ENCODE data around the gene TXNRD2. TPM values are rescaled to one million over a fixed set of nuclear protein-coding genes. Genes with fewer than 3 reads are reported as not detected.
"Not testable (repeated sequence)": the region's sequence is repeated elsewhere in the genome, so short reads cannot be mapped to it uniquely, and the experiment has no call there.

TXNRD2 gene
- total and polyA plus RNA-seq, 8 donors = 6.4 to 69.5 (median 42.3) TPM

- DNase-seq = no peak
- Histone ChIP-seq H3K4me3 (no peak overlapping the region), H3K27me3 (no peaks in the 10 kb centered on the region), H3K36me3 (no peaks in the 10 kb centered on the region), H3K27ac (no peak overlapping the region), H3K9me3 (no peaks in the 10 kb centered on the region), H3K4me1 (peaks cover 0 to under 1% (median under 1%) of the 10 kb centered on the region in 4 donors)
- TF ChIP-seq CTCF (IDR thresholded peaks at IDR 0.05) (no peak), EP300 (IDR thresholded peaks at IDR 0.05) (no peak), POLR2A (IDR thresholded peaks at IDR 0.05) (no peak), POLR2AphosphoS5 (IDR thresholded peaks at IDR 0.05) (no peak)
- WGBS, 5 donors = 85 to 97% (median 94%) methylated on average over 6 of the region's 6 CpGs
- intact Hi-C loops (cut with DNase I; ENCODE audit: low total_unique reads) = no loop called here
Observed at GRCh38 chr22:19837915-19838314, 103.7 kb downstream of the TXNRD2 start.

GRCh38 chr22:19836512-19836911, 105.1 kb downstream of the TXNRD2 start:
- no peaks in the 10 kb centered on the region for H3K4me1 ChIP-seq
- no peak overlapping the region for H3K27ac ChIP-seq
- H3K4me3 ChIP-seq = no peak overlapping the region
- no peak for TF ChIP-seq CTCF (IDR thresholded peaks at IDR 0.05)
- no peak for TF ChIP-seq EP300 (IDR thresholded peaks at IDR 0.05)
- TF ChIP-seq POLR2AphosphoS5 (IDR thresholded peaks at IDR 0.05) = no peak
- no peak for TF ChIP-seq POLR2A (IDR thresholded peaks at IDR 0.05)
- H3K36me3 ChIP-seq = no peaks in the 10 kb centered on the region
- intact Hi-C loops (cut with DNase I; ENCODE audit: low total_unique reads) = no loop called here
- no peaks in the 10 kb centered on the region for H3K9me3 ChIP-seq
- no peaks in the 10 kb centered on the region for H3K27me3 ChIP-seq
- no peak for DNase-seq

- no peak for DNase-seq
- no peak overlapping the region for H3K4me3 ChIP-seq
- H3K27ac ChIP-seq = no peak overlapping the region
- no peaks in the 10 kb centered on the region for H3K4me1 ChIP-seq
- no peaks in the 10 kb centered on the region for H3K36me3 ChIP-seq
- H3K9me3 ChIP-seq = no peaks in the 10 kb centered on the region
- no peak for TF ChIP-seq POLR2A (IDR thresholded peaks at IDR 0.05)
- TF ChIP-seq CTCF (IDR thresholded peaks at IDR 0.05) = no peak
- TF ChIP-seq EP300 (IDR thresholded peaks at IDR 0.05) = no peak
- no peak for TF ChIP-seq POLR2AphosphoS5 (IDR thresholded peaks at IDR 0.05)
- intact Hi-C loops (cut with DNase I; ENCODE audit: low total_unique reads) = no loop called here
- H3K27me3 ChIP-seq = no peaks in the 10 kb centered on the region
Observed at GRCh38 chr22:19834599-19834998, 107.0 kb downstream of the TXNRD2 start.

GRCh38 chr22:19833327-19833726, 108.3 kb downstream of the TXNRD2 start:
- H3K27ac ChIP-seq; H3K36me3 ChIP-seq; H3K9me3 ChIP-seq; H3K4me1 ChIP-seq; H3K4me3 ChIP-seq; intact Hi-C loops (cut with DNase I; ENCODE audit: low total_unique reads); H3K27me3 ChIP-seq: not testable (repeated sequence)
- 87 to 97% (median 90%) methylated on average over 9 of the region's 9 CpGs for WGBS, 5 donors
- DNase-seq = peak in 1 of 2 donors; percentile 10

- 77 to 87% (median 84%) methylated on average over 7 of the region's 7 CpGs for WGBS, 5 donors
- no peak for TF ChIP-seq POLR2A (IDR thresholded peaks at IDR 0.05)
- no peak for TF ChIP-seq POLR2AphosphoS5 (IDR thresholded peaks at IDR 0.05)
- no peak for TF ChIP-seq EP300 (IDR thresholded peaks at IDR 0.05)
- no peak for TF ChIP-seq CTCF (IDR thresholded peaks at IDR 0.05)
- H3K4me3 ChIP-seq = no peak overlapping the region
- intact Hi-C loops (cut with DNase I; ENCODE audit: low total_unique reads) = no loop called here
- no peak overlapping the region for H3K27ac ChIP-seq
- H3K36me3 ChIP-seq = no peaks in the 10 kb centered on the region
- no peaks in the 10 kb centered on the region for H3K27me3 ChIP-seq
- no peaks in the 10 kb centered on the region for H3K4me1 ChIP-seq
- peak in 1 of 2 donors; percentile 9 for DNase-seq
- no peaks in the 10 kb centered on the region for H3K9me3 ChIP-seq
Observed at GRCh38 chr22:19832476-19833108, 109.0 kb downstream of the TXNRD2 start.

GRCh38 chr22:19831979-19832378, 109.6 kb downstream of the TXNRD2 start:
- intact Hi-C loops (cut with DNase I; ENCODE audit: low total_unique reads); H3K27ac ChIP-seq; H3K9me3 ChIP-seq; H3K27me3 ChIP-seq; H3K4me1 ChIP-seq; DNase-seq; H3K36me3 ChIP-seq; H3K4me3 ChIP-seq: not testable (repeated sequence)
- 78 to 95% (median 83%) methylated on average over 3 of the region's 3 CpGs for WGBS, 5 donors
